Caco-2 (cell line): Measurements from ENCODE around the gene ACSBG1. TPM values are rescaled to one million over a fixed set of nuclear protein-coding genes. Genes with fewer than 3 reads are reported as not detected.

Source experiments
- BruUV-seq: library from RNA; stranded (reverse); fragments of 400-500 nt; replicated peaks from 2 replicates; lab custom pipeline; 2021; lab: Mats Ljungman, UMichigan
- CTCF ChIA-PET: fragments of 300-600 bp; sonication (Branson Sonifier 250); formaldehyde crosslinking; loops from one replicate; lab custom pipeline; 2022; ENCODE audit warnings: antibody characterized with exemption; lab: Charles Lee
- POLR2A ChIA-PET: fragments of 300-600 bp; sonication (Branson Sonifier 250); formaldehyde crosslinking; loops from one replicate; lab custom pipeline; 2022; ENCODE audit warnings: antibody characterized with exemption; lab: Charles Lee
- DNase-seq, 2 experiments: peaks; one replicate each; pipeline versions ENCODE4 v3.0.0 to v3.0.0-alpha.2; 2020 to 2022
- H3K27me3 ChIP-seq: replicated peaks from 2 replicates; pipeline ENCODE4 v1.6.0; 2011; ENCODE audit warnings: low read length; ENCODE audit not compliant: control insufficient read depth, insufficient read depth
- H3K36me3 ChIP-seq: 2 replicates; pipeline ENCODE4 v1.5.1; 2011; ENCODE audit warnings: low read length; ENCODE audit not compliant: control insufficient read depth, insufficient read depth
- H3K4me1 ChIP-seq: fragments of 250-450 bp; sonication (Bioruptor Pico); 2 replicates; pipeline ENCODE4 v1.5.1; 2020; ENCODE audit warnings: mild to moderate bottlenecking
- H3K4me3 ChIP-seq: 2 replicates; pipeline ENCODE4 v1.5.1; 2011; ENCODE audit warnings: low read depth, mild to moderate bottlenecking, control low read depth, low read length
- H3K9me3 ChIP-seq: fragments of 250-450 bp; sonication (Bioruptor Pico); 2 replicates; pipeline ENCODE4 v1.5.1; 2020; ENCODE audit warnings: mild to moderate bottlenecking, moderate library complexity
- H3K27ac Mint-ChIP-seq: one replicate; pipeline ENCODE4 v1.8.0; 2022; ENCODE audit warnings: mixed read lengths; ENCODE audit not compliant: unreplicated experiment
- H3K27me3 Mint-ChIP-seq: one replicate; pipeline ENCODE4 v1.8.0; 2022; ENCODE audit warnings: mixed read lengths; ENCODE audit not compliant: insufficient read depth, unreplicated experiment
- H3K36me3 Mint-ChIP-seq: one replicate; pipeline ENCODE4 v1.8.0; 2022; ENCODE audit warnings: mild to moderate bottlenecking, mixed read lengths; ENCODE audit not compliant: insufficient read depth, unreplicated experiment
- H3K4me1 Mint-ChIP-seq: one replicate; pipeline ENCODE4 v1.8.0; 2022; ENCODE audit warnings: low read depth, mixed read lengths; ENCODE audit not compliant: unreplicated experiment
- H3K4me3 Mint-ChIP-seq: one replicate; pipeline ENCODE4 v1.8.0; 2022; ENCODE audit warnings: mild to moderate bottlenecking, moderate library complexity, mixed read lengths; ENCODE audit not compliant: unreplicated experiment
- H3K9me3 Mint-ChIP-seq: one replicate; pipeline ENCODE4 v1.8.0; 2022; ENCODE audit warnings: mixed read lengths; ENCODE audit not compliant: unreplicated experiment
- CTCF ChIP-seq, 2 experiments: fragments of 200-600 bp in 1 of 2; IDR thresholded peaks; 1 replicate in 1 of 2; 2 replicates in 1 of 2; pipeline versions ENCODE4 v1.5.1 to v1.8.0; 2011 to 2022; ENCODE audit warnings: antibody characterized with exemption in 1 of 2, control low read depth in 1 of 2, inconsistent platforms in 1 of 2, low read depth in 1 of 2, low read length in 1 of 2, mild to moderate bottlenecking in 1 of 2, moderate library complexity in 1 of 2; ENCODE audit not compliant: insufficient read depth in 1 of 2, severe bottlenecking in 1 of 2, unreplicated experiment in 1 of 2
- intact Hi-C: fragments of 100-400 bp; cut with micrococcal nuclease; formaldehyde crosslinking; loops from one replicate; pipeline ENCODE4 v1.10.0; 2022; ENCODE audit not compliant: unreplicated experiment
- total RNA-seq: library from RNA; stranded (reverse); gene quantifications from 2 replicates; pipeline ENCODE4 v1.2.3, GENCODE V29; 2022

ACSBG1 gene
- total RNA-seq, 1 experiment from 2014 or later: not detected

GRCh38 chr15:78206326-78207109 is 27.8 kb downstream of the ACSBG1 start:
- Histone ChIP-seq H3K27me3 (no peaks in the 10 kb centered on the region), H3K4me1 (no peaks in the 10 kb centered on the region), H3K9me3 (no peaks in the 10 kb centered on the region), H3K4me3 (no peak overlapping the region), H3K36me3 (no peaks in the 10 kb centered on the region)
- H3K4me1 Mint-ChIP-seq: no peaks in the 10 kb centered on the region
- TF ChIP-seq CTCF (IDR thresholded peaks at IDR 0.05; ENCODE audit: insufficient read depth in 1 of 2, low read depth in 1 of 2, low read length in 1 of 2, severe bottlenecking in 1 of 2, unreplicated experiment in 1 of 2): no peak
- no peaks in the 10 kb centered on the region for H3K36me3 Mint-ChIP-seq
- H3K27me3 Mint-ChIP-seq: no peaks in the 10 kb centered on the region
- H3K27ac Mint-ChIP-seq: no peak overlapping the region
- CTCF ChIA-PET: interaction anchor here (1.0 kb wide), 1 partner anchor 11 kb away, joined by 3 read pairs; no protein-coding TSS in a partner anchor
- no peaks in the 10 kb centered on the region for H3K9me3 Mint-ChIP-seq
- no peak overlapping the region for H3K4me3 Mint-ChIP-seq
- POLR2A ChIA-PET: no interaction called here
- no TSS peak for BruUV-seq
- no peak for DNase-seq
- intact Hi-C loops: no loop called here

GRCh38 chr15:78205856-78206255 is 28.5 kb downstream of the ACSBG1 start:
- no peak overlapping the region for H3K4me3 Mint-ChIP-seq
- Histone ChIP-seq H3K4me3 (no peak overlapping the region), H3K9me3 (no peaks in the 10 kb centered on the region), H3K27me3 (no peaks in the 10 kb centered on the region; the same call in 1 of the 2 replicates), H3K36me3 (no peaks in the 10 kb centered on the region), H3K4me1 (no peaks in the 10 kb centered on the region)
- no peaks in the 10 kb centered on the region for H3K9me3 Mint-ChIP-seq
- H3K27ac Mint-ChIP-seq: no peak overlapping the region
- DNase-seq: no peak
- H3K36me3 Mint-ChIP-seq: no peaks in the 10 kb centered on the region
- TF ChIP-seq CTCF (IDR thresholded peaks at IDR 0.05; ENCODE audit: insufficient read depth in 1 of 2, low read depth in 1 of 2, low read length in 1 of 2, severe bottlenecking in 1 of 2, unreplicated experiment in 1 of 2): no peak
- intact Hi-C loops: no loop called here
- no peaks in the 10 kb centered on the region for H3K27me3 Mint-ChIP-seq
- no TSS peak for BruUV-seq
- no peaks in the 10 kb centered on the region for H3K4me1 Mint-ChIP-seq
- POLR2A ChIA-PET: no interaction called here
- CTCF ChIA-PET: no interaction called here

- POLR2A ChIA-PET: no interaction called here
- Mint-ChIP-seq H3K4me3 (no peak overlapping the region), H3K9me3 (no peaks in the 10 kb centered on the region), H3K27ac (no peak overlapping the region), H3K36me3 (no peaks in the 10 kb centered on the region), H3K27me3 (no peaks in the 10 kb centered on the region), H3K4me1 (no peaks in the 10 kb centered on the region)
- BruUV-seq: no TSS peak
- CTCF ChIA-PET: interaction anchor here (1.1 to 1.2 kb wide), 2 partner anchors 10 kb away, joined by 4 to 8 read pairs; no protein-coding TSS in a partner anchor
- no peaks in the 10 kb centered on the region for H3K36me3 ChIP-seq
- no peaks in the 10 kb centered on the region for H3K4me1 ChIP-seq
- no peak overlapping the region for H3K4me3 ChIP-seq
- DNase-seq: no peak
- no peaks in the 10 kb centered on the region; the same call in 1 of the 2 replicates for H3K27me3 ChIP-seq
- intact Hi-C loops: no loop called here
- no peak for TF ChIP-seq CTCF (IDR thresholded peaks at IDR 0.05; ENCODE audit: insufficient read depth in 1 of 2, low read depth in 1 of 2, low read length in 1 of 2, severe bottlenecking in 1 of 2, unreplicated experiment in 1 of 2)
- no peaks in the 10 kb centered on the region for H3K9me3 ChIP-seq
Measured at GRCh38 chr15:78205337-78205736, 29.0 kb downstream of the ACSBG1 start.
